ENCODE results near the gene MKKS. TPM values are rescaled to one million over a fixed set of nuclear protein-coding genes. Genes with fewer than 3 reads are reported as not detected.

Gene MKKS
- polyA plus RNA-seq, result 14.8 to 24.8 TPM (median 21.6 TPM) in 3 replicates
- 3.5 TPM for polyA plus RNA-seq (2011; ENCODE audit: low read depth)
- polyA plus RNA-seq (2011; cell fraction: cytosol; rRNA removed), result 15.1 and 34.9 TPM in 2 replicates
- polyA plus RNA-seq (2011; cell fraction: nucleus; rRNA removed), result 12.4 and 14.3 TPM in 2 replicates
- polyA plus RNA-seq (2012; ENCODE audit: low replicate concordance), result 10.8 and 10.9 TPM in 2 replicates
- polyA minus RNA-seq, result 2.7 to 20.4 TPM (median 14.3 TPM) in 3 replicates
- 9.8 TPM for polyA minus RNA-seq (2011; cell fraction: cytosol; rRNA and poly(A)+ RNA removed)
- polyA minus RNA-seq (2011; cell fraction: nucleus; rRNA and poly(A)+ RNA removed), result 3.3 and 8.0 TPM in 2 replicates

DNA sequence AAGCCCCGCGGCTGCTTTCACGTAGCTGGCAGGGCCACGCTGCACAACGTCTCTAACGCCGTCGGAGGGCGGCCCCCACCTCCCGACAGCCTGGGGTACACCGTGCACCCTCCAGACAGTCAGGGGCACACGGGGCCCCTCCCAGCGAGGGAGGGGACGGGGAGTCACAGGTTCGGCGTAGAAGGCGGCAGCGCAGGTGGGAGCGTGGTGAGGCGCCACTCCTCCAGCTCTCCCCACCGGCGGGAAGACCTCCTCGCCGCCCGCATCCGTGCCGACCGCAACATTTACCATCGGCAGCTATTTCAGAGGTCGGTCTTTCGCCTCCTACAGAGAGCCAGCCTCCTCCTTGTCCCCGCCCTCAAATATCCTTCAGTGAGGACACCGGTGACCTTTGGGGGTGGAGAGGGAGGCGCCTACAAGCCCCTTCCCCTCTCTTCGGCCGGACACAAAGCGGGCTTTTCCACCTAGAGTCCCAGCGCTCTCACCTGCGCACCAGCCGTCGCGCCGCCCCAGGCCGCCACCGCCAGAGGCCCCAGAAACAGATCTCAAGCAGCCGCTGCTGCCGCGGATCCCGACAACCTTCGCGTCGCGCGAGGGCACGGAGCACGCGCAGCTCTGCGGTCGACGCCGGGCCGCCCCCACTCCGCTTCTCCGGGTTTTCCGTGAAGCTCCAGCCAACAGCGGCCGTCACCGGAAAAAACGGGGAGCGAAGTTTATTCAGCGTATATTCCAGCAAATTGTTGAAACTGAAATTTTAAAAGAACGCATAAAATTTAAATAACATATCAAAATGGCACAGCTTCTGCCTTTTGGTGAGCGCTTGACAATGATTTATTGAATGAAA lies at the start of gene MKKS:
Gene MKKS (minus strand): TSS at position 600 of the 844 bp plus-strand sequence. CDS start 20,708 bp downstream, outside the sequence.
- DNase-seq (ENCODE audit: low read depth, low spot score), result no peak

GRCh38 chr20:10483691-10484090 lies 49.7 kb upstream of the MKKS start:
- H3K4me1 ChIP-seq (ENCODE audit: control insufficient read depth, extremely low read depth, insufficient read depth, low read length), result no peaks in the 10 kb centered on the region
- H3K9me1 ChIP-seq (ENCODE audit: control insufficient read depth, extremely low read depth, insufficient read depth, low read length), result no peaks in the 10 kb centered on the region
- DNase-seq (ENCODE audit: low read depth, low spot score), result no peak
- H3K4me3 ChIP-seq (ENCODE audit: control insufficient read depth in 2 of 3, extremely low read depth in 1 of 3, insufficient read depth in 2 of 3, low read depth in 1 of 3, low read length in 3 of 3), result no peak overlapping the region
- no peak overlapping the region for H3K9ac ChIP-seq (ENCODE audit: control insufficient read depth, extremely low read depth, insufficient read depth, low read length)
- dilution Hi-C loops (cut with MboI; ENCODE audit: extremely low pct_ligation_motif_present, low sequenced_read_pairs), result no loop called here
- H3K9me3 ChIP-seq (ENCODE audit: control insufficient read depth, low read depth, low read length), result no peaks in the 10 kb centered on the region
- H4K20me1 ChIP-seq (ENCODE audit: control insufficient read depth, extremely low read depth, insufficient read depth, low read length), result no peaks in the 10 kb centered on the region
- no peaks in the 10 kb centered on the region for H3K36me3 ChIP-seq (ENCODE audit: control insufficient read depth in 2 of 2, extremely low read depth in 1 of 2, insufficient read depth in 2 of 2, low read length in 2 of 2)
- H3K79me2 ChIP-seq (ENCODE audit: control insufficient read depth, insufficient read depth, low read length), result peaks cover 2% of the 10 kb centered on the region
- H3K4me2 ChIP-seq (ENCODE audit: control insufficient read depth, extremely low read depth, insufficient read depth, low read depth, low read length), result no peak overlapping the region
- H2AFZ ChIP-seq (ENCODE audit: control insufficient read depth, low read length), result no peak overlapping the region
- TF ChIP-seq EZH2 (IDR thresholded peaks at IDR 0.05; ENCODE audit: low read length) (no peak), CTCF (optimal IDR thresholded peaks at IDR 0.05 in 1 of 3, IDR thresholded peaks at IDR 0.05 in 1 of 3, conservative IDR thresholded peaks at IDR 0.05 in 1 of 3; ENCODE audit: extremely low read depth in 1 of 3, insufficient read depth in 2 of 3, low read length in 3 of 3) (no peak)
- no peak for FAIRE-seq
- H3K27ac ChIP-seq (ENCODE audit: control insufficient read depth, insufficient read depth, low read length), result no peak overlapping the region
- no peaks in the 10 kb centered on the region for H3K27me3 ChIP-seq (ENCODE audit: control insufficient read depth, extremely low read depth, insufficient read depth, low read length)

More for the DNA sequence above, at the start of gene MKKS:
- H3K4me2 ChIP-seq (ENCODE audit: control insufficient read depth, extremely low read depth, insufficient read depth, low read depth, low read length), result peak within 1 kb of the TSS; percentile 94
- H3K4me1 ChIP-seq (ENCODE audit: control insufficient read depth, extremely low read depth, insufficient read depth, low read length), result peaks cover 33% of the 10 kb centered on the region
- H3K9me1 ChIP-seq (ENCODE audit: control insufficient read depth, extremely low read depth, insufficient read depth, low read length), result no peaks in the 10 kb centered on the region
- no peaks in the 10 kb centered on the region for H3K9me3 ChIP-seq (ENCODE audit: control insufficient read depth, low read depth, low read length)
- dilution Hi-C loops (cut with MboI; ENCODE audit: extremely low pct_ligation_motif_present, low sequenced_read_pairs), result no loop called here
- no peak for FAIRE-seq
- no peak for TF ChIP-seq EZH2 (IDR thresholded peaks at IDR 0.05; ENCODE audit: low read length)
- no peak for TF ChIP-seq CTCF (optimal IDR thresholded peaks at IDR 0.05 in 1 of 3, IDR thresholded peaks at IDR 0.05 in 1 of 3, conservative IDR thresholded peaks at IDR 0.05 in 1 of 3; ENCODE audit: extremely low read depth in 1 of 3, insufficient read depth in 2 of 3, low read length in 3 of 3)
- no peaks in the 10 kb centered on the region for H3K27me3 ChIP-seq (ENCODE audit: control insufficient read depth, extremely low read depth, insufficient read depth, low read length)
- H3K9ac ChIP-seq (ENCODE audit: control insufficient read depth, extremely low read depth, insufficient read depth, low read length), result peak within 1 kb of the TSS; percentile 95
- H3K79me2 ChIP-seq (ENCODE audit: control insufficient read depth, insufficient read depth, low read length), result peaks cover 65% of the 10 kb centered on the region
- no peaks in the 10 kb centered on the region for H4K20me1 ChIP-seq (ENCODE audit: control insufficient read depth, extremely low read depth, insufficient read depth, low read length)
- H3K27ac ChIP-seq (ENCODE audit: control insufficient read depth, insufficient read depth, low read length), result peak within 1 kb of the TSS; percentile 99
- peaks cover 2 to 4% of the 10 kb centered on the region in 2 experiments for H3K36me3 ChIP-seq (ENCODE audit: control insufficient read depth in 2 of 2, extremely low read depth in 1 of 2, insufficient read depth in 2 of 2, low read length in 2 of 2)
- peak within 1 kb of the TSS; percentile 95 for H2AFZ ChIP-seq (ENCODE audit: control insufficient read depth, low read length)
- H3K4me3 ChIP-seq (ENCODE audit: control insufficient read depth in 2 of 3, extremely low read depth in 1 of 3, insufficient read depth in 2 of 3, low read depth in 1 of 3, low read length in 3 of 3), result peak within 1 kb of the TSS; percentile 85 to 99 (median 96)
